ENCODE results near the gene PLVAP. TPM values are rescaled to one million over a fixed set of nuclear protein-coding genes. Genes with fewer than 3 reads are reported as not detected.

PLVAP gene
- total RNA-seq, 1 experiment from 2014 or later, result not detected

DNA sequence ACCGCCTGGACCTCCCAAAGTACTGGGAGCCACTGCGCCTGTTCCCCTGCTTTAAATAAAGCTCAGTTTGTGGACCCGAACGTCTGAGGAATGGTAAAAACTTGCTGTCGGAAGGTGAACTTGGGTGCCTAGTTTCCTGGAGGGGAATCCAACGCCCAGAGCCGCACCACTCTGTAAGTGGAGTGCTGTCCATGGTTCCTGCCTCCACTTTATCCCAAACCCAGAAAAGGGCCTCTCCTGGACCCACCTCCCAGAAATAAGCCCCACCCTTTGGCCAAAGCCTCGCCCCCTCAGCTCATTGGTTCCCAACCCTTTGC, 44.8 kb downstream of the PLVAP start:
- no peak overlapping the region for H2BK120ac ChIP-seq (ENCODE audit: low read depth, low read length, poor library complexity, severe bottlenecking)
- Mint-ChIP-seq H3K27ac (no peak overlapping the region), H3K4me3 (peak overlapping the region in 1 of 2 experiments; percentile 75; a peak in 1 of 5 replicates), H3K4me1 (peaks cover 14 to 35% of the 10 kb centered on the region in 2 experiments), H3K27me3 (ENCODE audit: low read depth) (peaks cover 6% of the 10 kb centered on the region), H3K36me3 (ENCODE audit: insufficient read depth in 1 of 3, low read depth in 3 of 3) (peaks cover 11 to 29% (median 25%) of the 10 kb centered on the region in 3 experiments), H3K9me3 (no peaks in the 10 kb centered on the region; a peak in 1 of 5 replicates)
- no peak overlapping the region for H4K91ac ChIP-seq (ENCODE audit: insufficient read length, low read depth, low read length)
- H3K4me1 ChIP-seq (ENCODE audit: insufficient read depth, low read length), result no peaks in the 10 kb centered on the region
- peaks cover 21% of the 10 kb centered on the region for H3K23me2 ChIP-seq (ENCODE audit: insufficient read length, low read depth, low read length, poor library complexity, severe bottlenecking)
- no peaks in the 10 kb centered on the region for H3K79me2 ChIP-seq (ENCODE audit: insufficient read depth, low read length)
- DNase-seq, result no peak
- no peak overlapping the region for H3K27ac ChIP-seq (ENCODE audit: insufficient read length, low read depth, low read length)
- WGBS (ENCODE audit: extremely low coverage, insufficient read length, low lambda C conversion rate), result no CpG with 5 or more reads among the region's 8 CpGs
- no peak overlapping the region for H2BK12ac ChIP-seq (ENCODE audit: insufficient read length, low read depth, low read length)
- H3K23ac ChIP-seq (ENCODE audit: insufficient read length, low read depth, low read length), result no peak overlapping the region
- H3K79me1 ChIP-seq (ENCODE audit: insufficient read depth, low read depth, low read length, poor library complexity, severe bottlenecking), result no peaks in the 10 kb centered on the region
- H3T11ph ChIP-seq (ENCODE audit: low read length), result no peak overlapping the region
- no peak overlapping the region for H3K18ac ChIP-seq (ENCODE audit: insufficient read length, low read depth, low read length)
- no peak overlapping the region for H3K56ac ChIP-seq (ENCODE audit: insufficient read length, low read depth, low read length)
- no peaks in the 10 kb centered on the region for H3K9me3 ChIP-seq (ENCODE audit: control insufficient read depth, low read depth, low read length)
- no peaks in the 10 kb centered on the region for H4K20me1 ChIP-seq (ENCODE audit: control insufficient read depth, insufficient read depth, insufficient read length)
- no peaks in the 10 kb centered on the region for H3K27me3 ChIP-seq (ENCODE audit: insufficient read depth, low read length)
- H2BK5ac ChIP-seq (ENCODE audit: insufficient read length, low read length), result no peak overlapping the region
- TF ChIP-seq, protein P1, sequence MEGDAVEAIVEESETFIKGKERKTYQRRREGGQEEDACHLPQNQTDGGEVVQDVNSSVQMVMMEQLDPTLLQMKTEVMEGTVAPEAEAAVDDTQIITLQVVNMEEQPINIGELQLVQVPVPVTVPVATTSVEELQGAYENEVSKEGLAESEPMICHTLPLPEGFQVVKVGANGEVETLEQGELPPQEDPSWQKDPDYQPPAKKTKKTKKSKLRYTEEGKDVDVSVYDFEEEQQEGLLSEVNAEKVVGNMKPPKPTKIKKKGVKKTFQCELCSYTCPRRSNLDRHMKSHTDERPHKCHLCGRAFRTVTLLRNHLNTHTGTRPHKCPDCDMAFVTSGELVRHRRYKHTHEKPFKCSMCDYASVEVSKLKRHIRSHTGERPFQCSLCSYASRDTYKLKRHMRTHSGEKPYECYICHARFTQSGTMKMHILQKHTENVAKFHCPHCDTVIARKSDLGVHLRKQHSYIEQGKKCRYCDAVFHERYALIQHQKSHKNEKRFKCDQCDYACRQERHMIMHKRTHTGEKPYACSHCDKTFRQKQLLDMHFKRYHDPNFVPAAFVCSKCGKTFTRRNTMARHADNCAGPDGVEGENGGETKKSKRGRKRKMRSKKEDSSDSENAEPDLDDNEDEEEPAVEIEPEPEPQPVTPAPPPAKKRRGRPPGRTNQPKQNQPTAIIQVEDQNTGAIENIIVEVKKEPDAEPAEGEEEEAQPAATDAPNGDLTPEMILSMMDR (conservative IDR thresholded peaks at IDR 0.05), result no peak
- H2AK5ac ChIP-seq (ENCODE audit: insufficient read length, low read length), result no peak overlapping the region
- H3K9ac ChIP-seq (ENCODE audit: extremely low read depth, insufficient read length, low read length), result no peak overlapping the region
- H4K5ac ChIP-seq (ENCODE audit: insufficient read length, low read depth, low read length), result no peak overlapping the region
- no peak overlapping the region for H3K14ac ChIP-seq (ENCODE audit: insufficient read depth, low read length)
- no peak overlapping the region for H2BK15ac ChIP-seq (ENCODE audit: low read depth, low read length)
- no peak overlapping the region for H2BK20ac ChIP-seq (ENCODE audit: low read depth, low read length, poor library complexity, severe bottlenecking)
- H3K4me2 ChIP-seq (ENCODE audit: insufficient read depth, insufficient read length, low read length), result no peak overlapping the region
- no peak overlapping the region for H3K4ac ChIP-seq (ENCODE audit: low read depth, low read length)
- no peak overlapping the region for H4K8ac ChIP-seq (replicated peaks; ENCODE audit: insufficient read length, low read depth, low read length)
- no peak overlapping the region for H2AFZ ChIP-seq (ENCODE audit: low read length)
